Kidney glomerular epithelial cell (primary cell): ENCODE data around the gene RGL4.
"Not testable (repeated sequence)": the region's sequence is repeated elsewhere in the genome, so short reads cannot be mapped to it uniquely, and the experiment has no call there.

Experiments used
- DNase-seq: peaks from one replicate; lab custom pipeline; 2025; lab: John Stamatoyannopoulos, UW

Gene RGL4, protein sequence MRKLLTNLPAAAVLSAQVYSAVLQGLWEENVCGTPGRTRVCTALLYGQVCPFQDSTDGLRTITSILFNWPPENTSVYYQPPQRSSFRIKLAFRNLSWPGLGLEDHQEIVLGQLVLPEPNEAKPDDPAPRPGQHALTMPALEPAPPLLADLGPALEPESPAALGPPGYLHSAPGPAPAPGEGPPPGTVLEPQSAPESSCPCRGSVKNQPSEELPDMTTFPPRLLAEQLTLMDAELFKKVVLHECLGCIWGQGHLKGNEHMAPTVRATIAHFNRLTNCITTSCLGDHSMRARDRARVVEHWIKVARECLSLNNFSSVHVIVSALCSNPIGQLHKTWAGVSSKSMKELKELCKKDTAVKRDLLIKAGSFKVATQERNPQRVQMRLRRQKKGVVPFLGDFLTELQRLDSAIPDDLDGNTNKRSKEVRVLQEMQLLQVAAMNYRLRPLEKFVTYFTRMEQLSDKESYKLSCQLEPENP

DNA sequence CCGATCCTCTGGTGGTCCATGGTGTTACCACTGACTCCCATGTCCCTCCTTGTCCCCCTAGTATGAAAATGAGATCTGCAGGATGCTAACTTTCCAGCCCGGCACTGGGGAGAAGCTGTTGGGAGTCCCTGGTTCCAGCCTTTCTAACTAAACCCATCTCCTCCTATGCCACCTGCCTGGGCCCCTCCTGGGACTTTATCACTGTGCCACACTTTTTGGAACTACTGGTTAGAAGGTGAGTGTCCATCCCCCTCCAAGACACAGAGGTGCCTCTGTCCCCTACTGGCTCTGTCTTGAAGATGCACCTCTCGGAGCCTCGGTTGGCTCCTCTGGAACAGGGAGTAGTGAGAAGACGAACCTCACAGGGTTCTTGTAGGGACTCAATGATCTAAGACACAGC is at the start of gene RGL4:
Gene RGL4 (plus strand): TSS at position 301 of the 400 bp plus-strand sequence. CDS start 1,018 bp downstream, outside the sequence.
- no peak for DNase-seq

DNA sequence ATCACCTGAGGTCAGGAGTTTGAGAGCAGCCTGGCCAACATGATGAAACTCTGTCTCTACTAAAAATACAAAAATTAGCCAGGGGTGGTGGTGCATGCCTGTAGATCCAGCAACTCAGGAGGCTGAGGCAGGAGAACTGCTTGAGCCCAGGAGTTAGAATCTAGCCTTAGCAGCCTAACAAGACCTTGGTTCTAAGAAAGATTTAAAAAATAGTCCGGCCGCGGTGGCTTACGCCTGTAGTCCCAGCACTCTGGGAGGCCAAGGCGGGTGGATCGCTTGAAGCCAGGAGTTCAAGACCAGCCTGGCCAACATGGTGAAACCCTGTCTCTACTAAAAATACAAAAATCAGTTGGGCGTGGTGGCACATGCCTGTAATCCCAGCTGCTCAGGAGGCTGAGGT is 44.3 kb upstream of the RGL4 start:
- DNase-seq: not testable (repeated sequence)

DNA sequence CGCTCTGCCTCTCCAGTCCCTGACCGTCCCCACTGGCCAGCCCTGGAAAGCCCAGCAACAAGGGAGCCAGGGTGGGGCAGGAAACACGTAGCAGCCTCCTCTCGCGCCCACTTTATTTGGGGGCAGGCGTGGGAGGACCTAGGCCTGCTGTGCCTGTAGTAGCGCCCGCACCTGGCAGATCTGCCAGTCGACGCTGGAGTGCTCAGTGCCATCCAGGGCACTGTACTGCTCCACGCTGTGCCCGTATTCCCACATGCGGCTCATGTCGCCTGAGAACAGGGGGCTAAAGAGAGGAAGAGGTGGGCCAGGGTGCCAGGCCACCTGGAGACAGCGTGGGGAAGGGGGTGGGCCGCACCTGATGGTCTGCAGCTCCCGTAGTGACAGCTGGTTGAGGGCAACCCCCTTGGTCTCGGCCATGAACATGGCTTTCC is 41.7 kb upstream of the RGL4 start:
- no peak for DNase-seq

DNA sequence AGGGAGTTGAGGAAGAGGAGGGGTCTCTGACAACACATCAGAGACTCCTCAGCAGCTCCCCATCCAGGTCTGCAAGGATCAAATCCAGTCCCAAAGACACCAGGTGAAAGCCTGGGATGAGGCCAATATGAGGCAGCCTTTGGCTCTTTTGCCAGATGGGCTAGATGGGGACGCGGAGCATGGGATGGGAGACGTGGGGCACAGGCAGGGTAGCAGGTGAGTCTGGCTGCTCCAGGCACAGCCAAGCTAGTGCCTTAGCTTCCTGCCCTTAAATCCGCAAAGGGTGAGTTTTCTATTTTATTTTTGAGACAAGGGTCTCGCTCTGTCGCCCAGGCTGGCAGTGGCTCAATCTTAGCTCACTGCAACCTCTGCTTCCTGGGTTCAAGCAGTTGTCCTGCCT is 39.1 kb upstream of the RGL4 start:
- no peak for DNase-seq

DNA sequence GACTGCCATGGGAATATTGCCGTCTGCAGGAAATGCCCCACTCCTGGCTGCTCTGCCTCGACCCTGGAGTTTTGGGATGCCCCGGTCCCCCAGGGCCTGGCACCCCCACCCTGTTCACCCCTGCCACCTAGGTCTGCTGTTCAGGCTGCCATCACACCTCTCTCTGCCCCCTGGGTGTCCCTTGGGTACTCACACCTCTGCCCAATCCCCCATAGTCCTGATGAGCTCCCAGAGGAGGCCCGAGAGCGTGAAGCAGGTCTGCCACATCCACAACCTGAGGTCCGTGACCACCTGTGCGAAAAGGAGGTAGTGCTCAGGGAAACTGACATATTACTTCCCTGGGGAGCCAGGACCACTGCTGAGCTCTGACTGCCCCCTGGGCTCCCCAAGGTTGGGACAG is 38.5 kb upstream of the RGL4 start:
- no peak for DNase-seq

DNA sequence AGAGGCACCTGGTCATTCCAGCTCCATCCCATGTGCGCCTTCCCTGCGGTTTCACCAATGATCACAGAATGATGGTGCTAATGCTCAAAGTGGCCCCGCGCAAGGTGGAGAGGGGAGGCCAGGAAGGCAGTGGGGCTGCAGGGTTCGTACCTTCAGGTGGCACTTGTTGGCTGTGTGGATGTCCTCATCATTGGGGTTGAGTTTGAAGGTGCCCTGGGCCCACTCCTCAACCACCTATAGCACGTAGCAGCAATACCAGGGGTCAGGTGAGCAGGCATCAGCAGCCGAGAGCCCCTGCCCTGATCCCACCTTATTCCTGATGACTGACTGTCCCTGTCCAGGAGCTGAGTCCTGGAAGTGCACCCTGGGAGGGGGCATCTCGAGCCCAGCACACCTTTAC is 38.1 kb upstream of the RGL4 start:
- DNase-seq: no peak

DNA sequence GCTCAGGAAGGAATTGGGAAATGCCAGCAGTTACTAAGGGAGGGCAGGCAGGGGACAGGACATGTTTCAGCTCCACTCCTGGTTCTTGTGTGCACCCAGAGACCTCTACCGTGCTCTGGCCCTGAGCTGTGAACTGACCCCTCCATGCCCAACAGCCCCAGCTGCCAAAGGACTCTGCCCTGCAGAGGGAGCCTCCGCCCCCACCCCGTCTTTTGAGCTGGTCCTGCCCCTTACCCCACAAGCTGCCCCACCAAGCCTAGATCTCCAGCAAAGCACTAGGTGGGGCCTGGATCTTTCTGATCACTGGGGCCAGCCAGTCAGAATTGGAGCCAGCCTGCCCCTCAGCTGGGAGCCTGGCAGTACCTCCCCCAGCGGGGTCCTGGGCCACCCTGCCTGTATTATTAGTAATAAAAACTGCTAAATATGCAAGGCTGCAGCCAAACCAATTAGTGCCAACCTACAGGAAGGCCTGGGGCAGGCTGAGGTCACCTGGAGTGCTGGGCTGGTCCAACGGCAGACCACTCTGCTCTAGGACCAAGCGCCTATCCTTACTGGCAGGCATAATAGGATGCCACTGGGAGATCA is 34.8 kb upstream of the RGL4 start:
- DNase-seq: no peak

DNA sequence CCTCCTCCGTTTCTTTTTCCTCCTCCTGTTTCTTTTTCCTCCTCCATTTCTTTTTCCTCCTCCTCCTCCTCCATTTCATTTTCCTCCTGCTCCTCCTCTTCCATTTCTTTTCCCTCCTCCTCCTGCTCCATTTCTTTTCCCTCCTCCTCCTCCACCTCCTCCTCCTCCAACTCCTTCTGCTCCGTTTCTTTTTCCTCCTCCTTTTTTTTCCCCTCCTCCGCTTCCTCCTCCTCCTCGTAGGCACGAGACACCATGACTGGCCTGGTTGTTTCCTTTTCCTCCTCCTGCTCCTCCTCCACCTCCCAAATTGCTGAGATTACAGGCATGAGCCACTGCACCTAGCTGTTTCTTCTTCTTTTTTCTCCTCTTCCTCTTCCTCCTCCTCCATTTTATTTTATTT is 33.1 kb upstream of the RGL4 start:
- DNase-seq: no peak

DNA sequence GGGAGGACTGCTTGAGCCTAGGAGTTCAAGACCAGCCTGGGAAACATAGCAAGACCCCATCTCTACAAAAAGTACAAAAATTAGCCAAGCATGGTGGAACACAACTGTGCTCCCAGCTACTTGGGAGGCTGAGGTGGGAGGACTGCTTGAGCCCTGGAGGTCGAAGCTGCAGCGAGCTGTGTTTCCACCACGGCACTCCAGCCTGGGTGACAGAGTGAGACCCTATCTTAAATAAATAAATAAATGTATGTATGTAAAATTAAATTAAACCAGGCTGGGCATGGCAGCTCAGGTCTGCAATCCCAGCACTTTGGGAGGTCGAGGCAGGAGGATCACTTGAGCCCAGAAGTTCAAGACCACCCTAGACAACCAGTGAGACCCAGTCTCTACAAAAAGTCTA is 30.4 kb upstream of the RGL4 start:
- not testable (repeated sequence) for DNase-seq

DNA sequence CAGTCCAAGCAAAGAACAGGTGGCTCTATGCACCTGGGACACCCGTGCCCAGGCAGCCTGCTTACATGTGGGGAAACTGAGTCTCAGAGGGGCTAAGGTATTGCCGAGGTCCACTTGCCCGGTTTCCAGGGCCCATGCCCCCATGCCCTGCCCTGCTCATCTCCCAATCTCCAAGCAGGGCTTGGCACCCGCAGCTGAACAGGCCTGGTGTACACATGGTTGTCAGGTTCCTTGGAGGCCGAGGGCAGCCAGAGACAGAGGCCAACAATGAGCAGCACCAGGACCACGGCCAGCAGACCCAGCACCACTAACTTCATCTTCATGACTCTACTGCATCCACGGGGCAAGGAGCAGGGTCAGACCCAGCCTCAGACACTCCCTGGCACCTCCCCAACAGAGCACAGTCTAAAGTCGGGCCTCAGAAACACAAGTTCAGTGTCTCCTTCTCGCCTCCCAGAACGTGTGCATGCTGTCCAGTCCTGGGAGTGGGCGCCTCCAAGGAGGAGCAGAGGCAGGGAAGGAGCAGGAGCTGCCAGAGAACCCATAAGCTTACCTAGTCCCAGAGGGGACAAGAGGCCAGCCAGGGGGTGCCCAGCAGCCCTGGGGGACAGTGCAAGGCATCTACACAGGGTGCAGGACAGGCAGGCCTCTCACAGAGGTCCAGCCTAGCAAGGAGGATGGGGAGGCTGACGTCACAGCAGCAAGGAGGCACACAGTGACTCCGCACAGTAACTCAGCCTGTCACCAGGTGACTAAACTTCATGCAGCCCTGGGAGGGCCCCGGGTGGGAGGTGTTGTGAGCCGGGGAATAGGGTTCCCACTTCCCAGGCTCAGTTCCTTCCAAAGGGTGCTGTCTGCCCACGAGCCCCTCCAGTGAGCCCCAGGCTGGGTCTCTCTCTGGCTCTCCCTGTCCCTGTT is 20.2 kb upstream of the RGL4 start:
- DNase-seq: no peak

DNA sequence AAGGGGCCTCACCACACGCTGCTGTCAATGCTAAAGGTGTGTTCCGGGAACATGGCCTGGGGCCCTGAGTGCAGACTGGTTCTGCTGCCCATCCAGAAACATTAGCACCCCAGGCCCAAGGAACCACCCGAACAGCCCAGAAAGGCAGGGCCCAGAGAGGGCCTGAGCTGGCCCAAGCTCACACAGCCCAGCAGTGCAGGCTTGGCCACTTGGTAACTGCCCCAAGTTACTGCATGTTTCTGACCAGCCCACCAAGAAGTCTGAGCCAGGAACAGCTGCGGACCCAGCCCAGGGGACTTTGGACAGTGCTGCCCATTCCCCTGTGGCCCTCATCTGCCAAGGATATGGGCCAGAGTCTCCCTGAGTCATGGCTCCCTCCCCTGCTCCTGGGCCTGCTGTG is 19.4 kb upstream of the RGL4 start:
- not testable (repeated sequence) for DNase-seq

DNA sequence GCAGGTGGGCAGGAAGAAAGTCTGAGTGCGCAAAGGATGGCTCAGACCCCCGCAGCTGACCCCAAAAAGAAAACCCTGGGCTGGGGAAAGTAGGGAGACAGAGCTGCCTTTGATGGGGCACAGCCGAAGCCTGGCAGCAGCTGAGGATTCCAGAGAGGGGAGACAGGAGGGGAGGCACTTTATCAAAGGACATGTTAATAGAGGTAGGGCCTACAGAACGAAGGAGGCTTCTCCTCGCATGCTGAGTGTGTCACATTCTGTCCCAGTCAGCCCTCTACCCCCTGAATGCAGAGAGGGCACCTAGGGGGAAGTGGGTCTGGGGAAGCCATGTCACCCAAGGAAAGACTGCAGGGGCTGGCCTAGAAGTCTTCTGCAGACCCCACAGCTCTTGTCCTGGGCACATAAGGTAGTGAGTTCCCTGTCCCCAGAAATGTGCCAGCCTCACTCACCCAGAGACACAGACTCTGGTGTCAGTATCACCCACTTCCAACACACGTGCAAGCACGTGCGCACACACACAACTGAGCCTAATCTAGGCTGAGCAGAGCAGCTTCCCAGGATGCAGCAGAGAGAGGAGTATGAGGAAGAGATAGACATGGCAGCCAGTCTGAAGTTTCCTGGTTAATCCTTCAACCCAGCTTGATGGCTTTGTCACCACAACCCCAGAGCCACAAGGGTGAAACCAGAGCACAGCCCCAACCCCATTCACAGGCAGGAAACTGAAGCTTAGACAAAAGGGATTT is 18.3 kb upstream of the RGL4 start:
- DNase-seq: not testable (repeated sequence)

DNA sequence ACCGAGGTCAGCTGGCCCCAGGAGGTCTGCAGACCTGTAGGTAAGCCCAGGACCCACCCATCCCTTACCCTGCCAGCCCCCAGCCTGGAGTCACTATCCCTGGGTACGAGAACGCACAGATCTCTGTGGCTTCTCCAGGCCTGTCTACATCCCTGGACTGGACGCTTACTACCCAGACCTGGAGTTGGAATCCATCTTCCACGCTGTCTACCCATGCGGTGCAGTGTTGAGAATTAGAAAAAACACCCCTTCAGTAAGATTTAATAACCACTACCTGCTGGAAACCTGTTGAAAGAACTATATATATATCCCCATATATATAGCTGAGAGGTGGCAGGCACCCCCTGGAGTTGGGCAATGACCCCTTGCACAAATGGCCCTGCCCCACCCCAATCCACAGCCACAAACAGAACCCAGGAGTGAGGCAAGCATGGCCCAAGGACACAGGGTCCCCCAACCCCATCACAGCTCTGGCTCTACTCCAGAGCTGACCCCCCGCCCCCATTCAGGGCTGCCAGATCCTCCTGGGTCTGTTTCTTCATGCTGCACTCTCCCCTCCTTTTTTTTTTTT is 17.7 kb upstream of the RGL4 start:
- DNase-seq: no peak

DNA sequence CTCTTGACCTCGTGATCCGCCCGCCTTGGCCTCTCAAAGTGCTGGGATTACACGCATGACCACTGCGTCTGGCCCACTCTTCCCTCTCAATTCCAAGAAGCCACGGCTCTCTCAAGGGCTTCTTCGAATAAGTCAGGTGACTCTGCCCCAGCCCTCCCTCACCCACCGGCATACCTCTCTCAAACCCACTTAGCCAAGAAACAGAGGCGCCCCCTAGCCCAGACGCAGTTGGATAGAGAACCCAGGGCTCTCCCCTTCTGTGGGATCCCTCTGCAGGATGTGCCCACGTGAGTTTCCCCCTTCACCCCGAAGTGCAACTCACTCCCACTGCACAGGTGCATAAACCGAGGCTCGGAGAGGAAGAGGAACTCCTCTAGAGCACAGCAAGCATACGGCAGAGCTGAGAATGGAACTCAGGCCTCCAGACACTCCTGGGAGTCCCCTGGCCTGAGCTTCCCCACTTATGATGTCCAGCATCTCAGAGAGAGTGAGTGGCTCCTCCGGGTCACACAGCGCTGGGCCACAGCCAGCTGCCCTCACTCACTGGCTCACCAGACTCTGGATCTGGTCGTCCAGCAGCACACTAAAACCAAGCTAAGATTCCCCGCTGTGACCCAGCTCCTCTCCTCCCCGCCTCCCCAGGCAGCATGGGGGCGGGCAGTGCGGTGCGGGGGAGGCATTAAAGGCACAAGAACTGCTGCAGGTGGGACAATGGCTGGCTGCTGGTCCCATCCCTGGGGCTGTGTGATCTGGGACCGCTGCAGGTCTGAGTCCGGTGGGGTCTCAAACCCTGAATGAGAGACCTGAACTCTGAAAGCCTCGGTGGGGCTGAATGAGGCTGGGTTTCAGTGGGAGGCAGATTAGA is 16.8 kb upstream of the RGL4 start:
- no peak for DNase-seq

DNA sequence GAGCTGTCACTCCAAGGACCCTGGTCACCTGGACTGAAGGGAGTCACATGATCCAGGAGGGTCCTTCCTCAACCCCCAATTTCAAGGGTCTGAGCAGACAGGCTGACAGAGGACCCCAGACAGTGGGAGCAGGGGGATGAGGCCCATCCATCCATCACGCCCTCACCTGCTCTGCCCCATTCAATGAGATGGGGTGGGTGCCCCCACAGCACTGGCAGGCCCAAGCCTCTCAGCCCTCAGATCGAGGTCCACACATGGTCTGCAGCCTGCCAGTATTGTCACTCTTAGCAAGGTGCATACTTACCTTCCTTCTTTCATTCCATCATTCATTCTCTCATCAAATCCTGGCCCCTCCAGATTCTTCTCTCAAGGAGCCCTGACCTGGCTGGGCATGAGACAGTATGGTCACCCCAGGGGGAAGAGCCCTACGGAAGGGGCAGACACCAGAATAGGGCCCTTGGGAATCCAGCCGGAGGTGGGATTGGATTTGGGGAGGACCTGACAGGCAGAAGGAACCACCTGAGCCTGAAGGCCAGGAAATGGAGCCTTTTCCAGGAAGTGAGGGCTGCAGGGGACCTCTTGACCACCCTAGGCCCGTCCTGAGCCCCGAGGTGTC is 15.8 kb upstream of the RGL4 start:
- DNase-seq: not testable (repeated sequence)

DNA sequence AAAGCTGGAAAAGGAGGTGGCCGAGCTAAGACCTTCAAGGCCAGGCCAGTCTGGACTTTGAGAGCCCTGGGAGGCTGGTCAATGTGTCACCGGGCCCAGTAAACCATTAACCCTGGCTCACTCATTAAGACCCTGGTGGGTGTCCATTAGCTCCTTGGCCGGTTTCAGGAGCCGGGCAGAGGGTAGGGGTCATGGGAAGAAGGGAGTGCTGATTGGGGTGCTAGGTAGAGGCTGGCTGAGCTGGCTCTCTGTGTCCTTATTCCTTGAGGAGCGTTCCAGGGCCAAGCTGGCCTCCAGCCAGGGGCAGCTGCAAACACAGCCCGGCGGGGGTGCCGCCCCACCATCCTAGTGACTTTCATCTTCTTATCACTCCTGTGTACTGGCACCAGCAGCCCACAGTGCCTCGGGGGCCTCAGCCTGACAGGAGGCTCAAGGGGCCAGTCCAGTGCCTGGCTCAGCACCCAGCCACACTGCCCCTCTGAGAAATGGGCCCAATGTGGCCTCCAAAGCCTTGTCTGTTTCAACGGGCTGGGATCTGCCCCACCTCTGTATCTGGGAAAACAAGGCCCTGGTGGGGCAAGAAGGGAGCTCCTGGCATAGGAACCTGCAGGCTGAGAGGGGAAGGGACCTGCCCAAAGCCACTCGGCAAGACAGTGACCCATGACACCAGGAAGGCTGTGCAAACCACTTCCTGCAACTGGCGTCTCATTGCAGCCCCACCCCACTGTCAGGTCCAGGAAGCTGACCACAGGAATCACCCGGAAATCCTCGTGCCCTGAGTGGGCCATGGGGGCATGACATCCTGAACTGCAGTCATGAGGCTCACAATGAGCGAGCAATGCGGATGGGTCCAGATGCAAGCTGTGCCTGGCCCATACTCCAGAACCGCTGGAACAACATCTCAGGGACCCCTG is 15.1 kb upstream of the RGL4 start:
- no peak for DNase-seq

DNA sequence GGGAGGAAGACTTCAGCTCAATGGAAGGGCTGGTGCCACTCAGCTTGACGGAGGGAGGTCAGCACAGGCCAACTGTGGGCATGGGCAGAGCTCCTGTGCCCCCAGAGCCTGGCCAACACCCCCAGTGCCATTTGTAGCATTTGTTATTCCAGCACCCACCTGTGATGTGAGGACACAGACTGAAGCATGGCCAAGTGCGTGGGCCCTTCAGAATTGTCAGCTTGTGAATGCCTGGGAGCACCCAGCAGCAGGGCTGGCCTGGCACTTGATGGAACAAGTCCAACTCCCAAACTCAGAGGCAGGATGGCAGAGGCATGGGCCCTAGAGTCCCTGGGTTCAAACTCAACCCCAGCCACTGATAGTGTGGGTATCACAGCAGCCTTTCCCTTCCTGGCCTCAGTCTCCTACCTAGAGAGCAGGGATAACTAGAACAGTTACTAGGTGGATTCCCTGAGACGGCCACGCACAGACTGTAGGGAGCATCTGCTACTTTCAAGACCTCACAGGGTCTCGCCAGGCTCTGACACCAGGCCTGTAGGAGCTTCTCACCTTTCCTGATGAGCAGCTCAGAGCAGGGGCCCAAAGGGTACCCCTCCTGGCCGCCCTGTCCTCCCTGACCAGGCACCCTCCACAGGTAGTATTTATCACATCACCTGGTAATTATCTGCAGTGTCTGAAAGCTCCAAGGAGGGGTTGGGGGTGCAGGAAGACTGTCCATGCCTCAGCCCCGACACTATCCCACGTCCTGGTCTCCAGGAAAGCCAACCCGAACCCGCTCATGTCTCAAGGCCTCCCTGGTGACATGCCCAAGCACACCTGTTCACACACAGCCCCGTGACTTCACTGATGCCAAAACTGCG is 13.7 kb upstream of the RGL4 start:
- DNase-seq: not testable (repeated sequence)

DNA sequence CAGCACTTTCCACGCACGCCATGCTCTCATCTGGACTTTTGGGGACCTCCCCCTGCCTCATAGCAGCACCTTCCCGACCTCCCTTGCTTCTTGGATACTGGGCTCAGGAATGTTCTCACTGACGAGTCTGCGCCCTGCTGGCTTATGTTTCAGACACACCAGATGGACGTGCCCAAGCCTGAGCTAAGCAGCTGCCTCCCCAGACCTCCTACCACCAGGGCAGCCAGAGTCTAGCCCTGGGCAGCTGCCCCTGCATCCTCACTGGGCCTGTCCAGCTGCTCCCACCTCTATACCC is 13.2 kb upstream of the RGL4 start:
- DNase-seq: no peak
